ENCODE data around the gene YAP1.

DNA sequence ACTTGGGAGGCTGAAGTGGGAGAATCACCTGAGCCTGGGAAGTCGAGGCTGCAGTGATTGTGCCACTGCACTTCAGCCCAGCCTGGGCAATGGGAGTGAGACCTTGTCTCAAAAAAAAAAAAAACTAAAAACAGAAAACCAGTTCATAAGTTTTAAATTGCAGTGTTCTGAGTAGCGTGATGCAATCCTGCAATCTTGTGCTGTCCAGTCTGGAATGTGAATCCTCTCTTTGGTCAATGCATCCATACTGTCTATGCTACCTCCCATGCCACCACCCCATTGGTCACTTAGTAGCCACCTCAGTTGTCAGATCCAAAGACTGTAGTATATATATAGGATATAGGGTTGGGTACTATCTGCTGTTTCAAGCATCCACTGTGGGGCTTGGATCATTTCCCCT is 11.1 kb downstream of the YAP1 start:
- no peak for TF ChIP-seq POLR2AphosphoS5 (IDR thresholded peaks at IDR 0.05; ENCODE audit: low read depth, low read length)
- TF ChIP-seq TAF1 (IDR thresholded peaks at IDR 0.05; ENCODE audit: low read depth, low read length) = no peak
- no peak for TF ChIP-seq SPI1 (IDR thresholded peaks at IDR 0.05; ENCODE audit: low read depth, low read length)
- no peak for TF ChIP-seq POLR2A (IDR thresholded peaks at IDR 0.05; ENCODE audit: low read depth, low read length)
- TF ChIP-seq POU2F2 (IDR thresholded peaks at IDR 0.05; ENCODE audit: low read depth, low read length) = no peak
